Effector memory CD8-positive, alpha-beta T cell (primary cell): ENCODE results near the gene STPG4.

Experiments
- ATAC-seq: fragments of 150-1000 bp; cut with Tn5 transposase; replicated peaks from 2 replicates; pipeline ENCODE4 v1.10.0; 2021; ENCODE audit warnings: mild to moderate bottlenecking, moderate library complexity
- DNase-seq, 3 experiments: peaks; one replicate each; pipeline ENCODE4 v3.0.0; 2021
- H3K27ac Mint-ChIP-seq, 2 donors: one replicate each; pipeline ENCODE4 v1.8.0; 2022; ENCODE audit warnings: mild to moderate bottlenecking in 2 of 2, mixed read lengths in 2 of 2, moderate library complexity in 2 of 2
- H3K27me3 Mint-ChIP-seq, 2 donors: one replicate each; pipeline ENCODE4 v1.8.0; 2022; ENCODE audit warnings: mixed read lengths in 2 of 2
- H3K36me3 Mint-ChIP-seq: one replicate; pipeline ENCODE4 v1.8.0; 2022; ENCODE audit warnings: mild to moderate bottlenecking, moderate library complexity, mixed read lengths; ENCODE audit not compliant: insufficient read depth
- H3K4me1 Mint-ChIP-seq, 2 donors: one replicate each; pipeline ENCODE4 v1.8.0; 2022; ENCODE audit warnings: low read depth in 2 of 2, mixed read lengths in 2 of 2
- H3K4me3 Mint-ChIP-seq, 2 donors: one replicate each; pipeline ENCODE4 v1.8.0; 2022; ENCODE audit warnings: mild to moderate bottlenecking in 2 of 2, mixed read lengths in 2 of 2, moderate library complexity in 2 of 2
- H3K9me3 Mint-ChIP-seq, 2 donors: one replicate each; pipeline ENCODE4 v1.8.0; 2022; ENCODE audit warnings: mixed read lengths in 2 of 2

The STPG4 gene

GRCh38 chr2:47056868-47057686, 98.0 kb downstream of the STPG4 start:
- ATAC-seq (peak; percentile 31), DNase-seq (no peak)
- peaks cover 19% of the 10 kb centered on the region for H3K36me3 Mint-ChIP-seq
- H3K4me1 Mint-ChIP-seq = peaks cover 11 to 17% of the 10 kb centered on the region in 2 donors
- H3K27ac Mint-ChIP-seq = peak overlapping the region; percentile 73 to 79
- H3K9me3 Mint-ChIP-seq = no peaks in the 10 kb centered on the region
- H3K27me3 Mint-ChIP-seq = no peaks in the 10 kb centered on the region
- H3K4me3 Mint-ChIP-seq = peak overlapping the region in 1 of 2 donors; percentile 5

GRCh38 chr2:47056374-47056773, 98.7 kb downstream of the STPG4 start:
- no peaks in the 10 kb centered on the region for H3K9me3 Mint-ChIP-seq
- H3K27ac Mint-ChIP-seq = peak overlapping the region; percentile 36 to 47
- no peaks in the 10 kb centered on the region for H3K27me3 Mint-ChIP-seq
- H3K36me3 Mint-ChIP-seq = peaks cover 24% of the 10 kb centered on the region
- ATAC-seq = no peak
- peaks cover 11 to 17% of the 10 kb centered on the region in 2 donors for H3K4me1 Mint-ChIP-seq
- peak overlapping the region in 1 of 2 donors; percentile 5 for H3K4me3 Mint-ChIP-seq
- no peak for DNase-seq

GRCh38 chr2:47054868-47055267, 100.2 kb downstream of the STPG4 start:
- DNase-seq = no peak
- Mint-ChIP-seq H3K9me3 (no peaks in the 10 kb centered on the region), H3K27ac (peak overlapping the region in 1 of 2 donors; percentile 41), H3K36me3 (peaks cover 32% of the 10 kb centered on the region), H3K27me3 (no peaks in the 10 kb centered on the region), H3K4me3 (no peak overlapping the region), H3K4me1 (peaks cover 11 to 17% of the 10 kb centered on the region in 2 donors)
- no peak for ATAC-seq

GRCh38 chr2:47054036-47054555, 101.0 kb downstream of the STPG4 start:
- H3K9me3 Mint-ChIP-seq = no peaks in the 10 kb centered on the region
- no peak overlapping the region for H3K27ac Mint-ChIP-seq
- peaks cover 11 to 16% of the 10 kb centered on the region in 2 donors for H3K4me1 Mint-ChIP-seq
- no peaks in the 10 kb centered on the region for H3K27me3 Mint-ChIP-seq
- H3K4me3 Mint-ChIP-seq = no peak overlapping the region
- ATAC-seq = no peak
- peaks cover 36% of the 10 kb centered on the region for H3K36me3 Mint-ChIP-seq
- no peak for DNase-seq

GRCh38 chr2:47052847-47053246, 102.3 kb downstream of the STPG4 start:
- no peak overlapping the region for H3K27ac Mint-ChIP-seq
- H3K4me1 Mint-ChIP-seq = peaks cover 11 to 14% of the 10 kb centered on the region in 2 donors
- H3K36me3 Mint-ChIP-seq = peaks cover 41% of the 10 kb centered on the region
- ATAC-seq = no peak
- DNase-seq = no peak
- H3K27me3 Mint-ChIP-seq = no peaks in the 10 kb centered on the region
- H3K9me3 Mint-ChIP-seq = no peaks in the 10 kb centered on the region
- no peak overlapping the region for H3K4me3 Mint-ChIP-seq

- Mint-ChIP-seq H3K27me3 (no peaks in the 10 kb centered on the region), H3K4me1 (peaks cover 8 to 9% of the 10 kb centered on the region in 2 donors), H3K36me3 (peaks cover 41% of the 10 kb centered on the region), H3K9me3 (no peaks in the 10 kb centered on the region), H3K4me3 (no peak overlapping the region), H3K27ac (no peak overlapping the region)
- DNase-seq (no peak), ATAC-seq (no peak)
Observed at GRCh38 chr2:47051562-47051961, 103.5 kb downstream of the STPG4 start.

- peaks cover 0 to 2% of the 10 kb centered on the region in 2 donors for H3K4me1 Mint-ChIP-seq
- no peak for DNase-seq
- ATAC-seq = no peak
- no peak overlapping the region for H3K4me3 Mint-ChIP-seq
- H3K27ac Mint-ChIP-seq = peak overlapping the region in 1 of 2 donors; percentile 7
- no peaks in the 10 kb centered on the region for H3K27me3 Mint-ChIP-seq
- H3K9me3 Mint-ChIP-seq = no peaks in the 10 kb centered on the region
- H3K36me3 Mint-ChIP-seq = peaks cover 38% of the 10 kb centered on the region
Observed at GRCh38 chr2:47050762-47051161, 104.3 kb downstream of the STPG4 start.

GRCh38 chr2:47050021-47050760, 104.9 kb downstream of the STPG4 start:
- ATAC-seq = no peak
- DNase-seq = no peak
- Mint-ChIP-seq H3K36me3 (peaks cover 43% of the 10 kb centered on the region), H3K4me3 (no peak overlapping the region), H3K27me3 (no peaks in the 10 kb centered on the region), H3K27ac (peak overlapping the region in 1 of 2 donors; percentile 7), H3K9me3 (no peaks in the 10 kb centered on the region), H3K4me1 (peaks cover 0 to 1% of the 10 kb centered on the region in 2 donors)

- ATAC-seq (no peak), DNase-seq (no peak)
- Mint-ChIP-seq H3K9me3 (no peaks in the 10 kb centered on the region), H3K27me3 (no peaks in the 10 kb centered on the region), H3K4me3 (no peak overlapping the region), H3K27ac (no peak overlapping the region), H3K4me1 (no peaks in the 10 kb centered on the region), H3K36me3 (peaks cover 44% of the 10 kb centered on the region)
Observed at GRCh38 chr2:47049502-47049901, 105.6 kb downstream of the STPG4 start.

- no peaks in the 10 kb centered on the region for H3K4me1 Mint-ChIP-seq
- no peaks in the 10 kb centered on the region for H3K27me3 Mint-ChIP-seq
- H3K9me3 Mint-ChIP-seq = no peaks in the 10 kb centered on the region
- no peak for ATAC-seq
- H3K27ac Mint-ChIP-seq = peak overlapping the region in 1 of 2 donors; percentile 90
- DNase-seq = no peak
- H3K36me3 Mint-ChIP-seq = peaks cover 40% of the 10 kb centered on the region
- no peak overlapping the region for H3K4me3 Mint-ChIP-seq
Observed at GRCh38 chr2:47048801-47049480, 106.2 kb downstream of the STPG4 start.

GRCh38 chr2:47046271-47046670, 108.8 kb downstream of the STPG4 start:
- H3K27ac Mint-ChIP-seq = peak overlapping the region in 1 of 2 donors; percentile 3
- no peaks in the 10 kb centered on the region for H3K27me3 Mint-ChIP-seq
- H3K4me3 Mint-ChIP-seq = no peak overlapping the region
- ATAC-seq (no peak), DNase-seq (no peak)
- H3K9me3 Mint-ChIP-seq = no peaks in the 10 kb centered on the region
- peaks cover 30% of the 10 kb centered on the region for H3K36me3 Mint-ChIP-seq
- no peaks in the 10 kb centered on the region for H3K4me1 Mint-ChIP-seq

GRCh38 chr2:47043891-47044239, 111.2 kb downstream of the STPG4 start:
- DNase-seq (no peak), ATAC-seq (no peak)
- Mint-ChIP-seq H3K4me3 (no peak overlapping the region), H3K4me1 (peaks cover 2% of the 10 kb centered on the region in 2 donors), H3K36me3 (peaks cover 14% of the 10 kb centered on the region), H3K27me3 (no peaks in the 10 kb centered on the region), H3K9me3 (no peaks in the 10 kb centered on the region), H3K27ac (peak overlapping the region; percentile 63 to 69)

- Mint-ChIP-seq H3K27me3 (no peaks in the 10 kb centered on the region), H3K4me1 (peaks cover 2 to 5% of the 10 kb centered on the region in 2 donors), H3K36me3 (peaks cover 14% of the 10 kb centered on the region), H3K9me3 (no peaks in the 10 kb centered on the region), H3K27ac (peak overlapping the region; percentile 44 to 86), H3K4me3 (no peak overlapping the region)
- no peak for DNase-seq
- ATAC-seq = no peak
Observed at GRCh38 chr2:47043142-47043890, 111.8 kb downstream of the STPG4 start.
